Kidney (tissue), 14 donors: ENCODE measurements around the gene PUDP. TPM values are rescaled to one million over a fixed set of nuclear protein-coding genes. Genes with fewer than 3 reads are reported as not detected.
A peak's percentile ranks its signal among the peaks of the same experiment; 100 is the strongest.

Experiments
- DNase-seq, 5 donors: peaks; one replicate each; pipeline ENCODE4 v3.0.0-alpha.2; 2013 to 2020
- FAIRE-seq: peaks from 2 replicates; lab custom pipeline; 2012; peaks lifted over from hg19 to GRCh38; lab: Jason Lieb, UNC
- H3K27ac ChIP-seq, 2 donors: one replicate each; pipeline ENCODE4 v1.7.0; 2013; ENCODE audit warnings: low read depth in 2 of 2, low read length in 2 of 2, inconsistent platforms in 1 of 2
- H3K27me3 ChIP-seq: one replicate; pipeline ENCODE4 v1.7.1; 2013; ENCODE audit warnings: low read length, inconsistent platforms; ENCODE audit not compliant: control insufficient read depth, insufficient read depth
- H3K36me3 ChIP-seq, 3 donors: one replicate each; pipeline versions ENCODE4 v1.7.0 to v1.7.1; 2013; ENCODE audit warnings: low read length in 3 of 3, control low read depth in 1 of 3, inconsistent platforms in 1 of 3; ENCODE audit not compliant: insufficient read depth in 3 of 3, control insufficient read depth in 2 of 3
- H3K4me1 ChIP-seq, 3 donors: one replicate each; pipeline versions ENCODE4 v1.7.0 to v1.7.1; 2013; ENCODE audit warnings: low read length in 3 of 3, inconsistent platforms in 1 of 3, low read depth in 1 of 3; ENCODE audit not compliant: control insufficient read depth in 2 of 3, insufficient read depth in 2 of 3
- H3K4me3 ChIP-seq, 3 donors: one replicate each; pipeline versions ENCODE4 v1.7.0 to v1.8.1; 2013; ENCODE audit warnings: low read length in 3 of 3, control low read depth in 1 of 3, inconsistent platforms in 1 of 3
- H3K9ac ChIP-seq, 3 donors: one replicate each; pipeline versions ENCODE4 v1.7.0 to v1.7.1; 2013; ENCODE audit warnings: low read length in 3 of 3, control low read depth in 1 of 3, inconsistent platforms in 1 of 3
- H3K9me3 ChIP-seq, 3 donors: one replicate each; pipeline versions ENCODE4 v1.7.0 to v1.7.1; 2013; ENCODE audit warnings: low read length in 3 of 3, control low read depth in 1 of 3, inconsistent platforms in 1 of 3; ENCODE audit not compliant: control insufficient read depth in 2 of 3, insufficient read depth in 1 of 3
- CTCF ChIP-seq: IDR thresholded peaks from 3 replicates; pipeline ENCODE4 v1.5.1; 2012; ENCODE audit warnings: mild to moderate bottlenecking, moderate library complexity, borderline replicate concordance; ENCODE audit not compliant: insufficient read depth; ENCODE audit errors: extremely low read depth
- intact Hi-C: fragments of 100-400 bp; cut with DNase I; formaldehyde crosslinking; loops from one replicate; pipeline ENCODE4 v1.11.1; 2022
- polyA plus RNA-seq: library from polyadenylated mRNA; stranded (reverse); fragments of 350-450 nt; fragmentation: Illumina TruSeq; extraction: RNeasy Lipid Tissue Mini Kit (QIAGEN cat#74804); gene quantifications from one replicate; pipeline ENCODE4 v1.2.3, GENCODE V29; 2014; ENCODE audit warnings: low read depth, low replicate concordance; ENCODE audit not compliant: insufficient read depth
- total RNA-seq: library from RNA; stranded (reverse); fragmentation: NEBNext Ultra II Directional; extraction: Animal tissue kit (Norgen Biotek cat#: 25700); gene quantifications from one replicate; pipeline ENCODE4 v1.2.1, GENCODE V29; 2021
- donor health status: control.
- donor health status: control.
- donor health status: control.
- donor health status: control.
- donor health status: control.
- donor health status: DM: yes; HTN: yes; CAD: no.
- donor health status: Normal renal cell carcinoma (clear cell type).

PUDP gene
- total and polyA plus RNA-seq, 2 donors from 2014 or later = 17.4 to 31.0 TPM

- intact Hi-C loops = no loop called here
- DNase-seq (no peak), FAIRE-seq (no peak)
- TF ChIP-seq CTCF = no peak
- Histone ChIP-seq H3K4me1 (peaks cover 2 to 18% (median 3%) of the 10 kb centered on the region in 3 donors), H3K9me3 (no peaks in the 10 kb centered on the region), H3K9ac (no peak overlapping the region), H3K27ac (no peak overlapping the region), H3K4me3 (no peak overlapping the region), H3K36me3 (no peaks in the 10 kb centered on the region), H3K27me3 (no peaks in the 10 kb centered on the region)
Measured at GRCh38 chrX:7116081-7116480, 31.9 kb downstream of the PUDP start.

GRCh38 chrX:7115557-7115956 lies 32.4 kb downstream of the PUDP start:
- DNase-seq (no peak), FAIRE-seq (no peak)
- no peak overlapping the region for H3K9ac ChIP-seq
- intact Hi-C loops = no loop called here
- H3K36me3 ChIP-seq = no peaks in the 10 kb centered on the region
- no peaks in the 10 kb centered on the region for H3K9me3 ChIP-seq
- no peak overlapping the region for H3K27ac ChIP-seq
- no peak for TF ChIP-seq CTCF
- no peaks in the 10 kb centered on the region for H3K27me3 ChIP-seq
- H3K4me3 ChIP-seq = no peak overlapping the region
- H3K4me1 ChIP-seq = peaks cover 2 to 16% (median 3%) of the 10 kb centered on the region in 3 donors

- Histone ChIP-seq H3K9me3 (no peaks in the 10 kb centered on the region), H3K36me3 (no peaks in the 10 kb centered on the region), H3K9ac (no peak overlapping the region), H3K27ac (no peak overlapping the region), H3K4me3 (no peak overlapping the region), H3K27me3 (no peaks in the 10 kb centered on the region), H3K4me1 (peaks cover 0 to 20% (median 3%) of the 10 kb centered on the region in 3 donors)
- FAIRE-seq (peak; percentile 49), DNase-seq (no peak)
- TF ChIP-seq CTCF = no peak
- intact Hi-C loops = no loop called here
Measured at GRCh38 chrX:7112071-7112470, 35.9 kb downstream of the PUDP start.

GRCh38 chrX:7111518-7111917 lies 36.4 kb downstream of the PUDP start:
- FAIRE-seq (no peak), DNase-seq (no peak)
- TF ChIP-seq CTCF = no peak
- intact Hi-C loops = no loop called here
- Histone ChIP-seq H3K4me1 (peaks cover 0 to 20% (median 3%) of the 10 kb centered on the region in 3 donors), H3K36me3 (no peaks in the 10 kb centered on the region), H3K27ac (no peak overlapping the region), H3K9me3 (no peaks in the 10 kb centered on the region), H3K27me3 (no peaks in the 10 kb centered on the region), H3K4me3 (no peak overlapping the region), H3K9ac (no peak overlapping the region)
